Measurements from ENCODE around the gene ADORA2A. TPM values are rescaled to one million over a fixed set of nuclear protein-coding genes. Genes with fewer than 3 reads are reported as not detected.

The ADORA2A gene
- total RNA-seq, 2 experiments from 2014 or later: 19.7 to 19.8 TPM

- Mint-ChIP-seq H3K4me1 (peaks cover 50% of the 10 kb centered on the region), H3K27me3 (no peaks in the 10 kb centered on the region), H3K4me3 (no peak overlapping the region), H3K9me3 (no peaks in the 10 kb centered on the region), H3K27ac (no peak overlapping the region), H3K36me3 (ENCODE audit: low read depth) (peaks cover 15% of the 10 kb centered on the region)
- CTCF ChIA-PET: interaction anchor here (0.8 to 1.3 kb wide), 2 partner anchors 18 to 54 kb away, joined by 3 read pairs; no protein-coding TSS in a partner anchor
- POLR2A ChIA-PET: interaction anchor here (1.7 kb wide), 1 partner anchor 12 kb away, joined by 4 read pairs; no protein-coding TSS in a partner anchor
- DNase-seq: no peak
Measured at GRCh38 chr22:24406322-24407277, 20.8 kb upstream of the ADORA2A start.

GRCh38 chr22:24407278-24407665, 20.1 kb upstream of the ADORA2A start:
- Mint-ChIP-seq H3K27me3 (no peaks in the 10 kb centered on the region), H3K4me1 (peaks cover 44% of the 10 kb centered on the region), H3K27ac (no peak overlapping the region), H3K36me3 (ENCODE audit: low read depth) (peaks cover 14% of the 10 kb centered on the region), H3K9me3 (no peaks in the 10 kb centered on the region), H3K4me3 (no peak overlapping the region)
- no peak for DNase-seq
- ChIA-PET CTCF (no interaction called here), POLR2A (interaction anchor here (1.7 kb wide), 1 partner anchor 11 kb away, joined by 4 read pairs; no protein-coding TSS in a partner anchor)

- Mint-ChIP-seq H3K9me3 (no peaks in the 10 kb centered on the region), H3K27me3 (no peaks in the 10 kb centered on the region), H3K4me1 (peaks cover 38% of the 10 kb centered on the region), H3K36me3 (ENCODE audit: low read depth) (peaks cover 14% of the 10 kb centered on the region), H3K27ac (no peak overlapping the region), H3K4me3 (no peak overlapping the region)
- ChIA-PET CTCF (no interaction called here), POLR2A (interaction anchor here (1.7 kb wide), 1 partner anchor 11 kb away, joined by 4 read pairs; no protein-coding TSS in a partner anchor)
- no peak for DNase-seq
Measured at GRCh38 chr22:24407884-24408283, 19.5 kb upstream of the ADORA2A start.

- Mint-ChIP-seq H3K4me1 (peaks cover 33% of the 10 kb centered on the region), H3K4me3 (no peak overlapping the region), H3K36me3 (ENCODE audit: low read depth) (peaks cover 12% of the 10 kb centered on the region), H3K9me3 (no peaks in the 10 kb centered on the region), H3K27ac (no peak overlapping the region), H3K27me3 (no peaks in the 10 kb centered on the region)
- CTCF ChIA-PET: interaction anchor here (1.6 kb wide), 1 partner anchor 94 kb away, joined by 3 read pairs; no protein-coding TSS in a partner anchor
- DNase-seq: no peak
- POLR2A ChIA-PET: interaction anchor here (1.7 kb wide), 1 partner anchor 10 kb away, joined by 4 read pairs; no protein-coding TSS in a partner anchor
Measured at GRCh38 chr22:24408630-24409029, 18.8 kb upstream of the ADORA2A start.

- ChIA-PET POLR2A (no interaction called here), CTCF (interaction anchor here (1.6 kb wide), 1 partner anchor 93 kb away, joined by 3 read pairs; no protein-coding TSS in a partner anchor)
- peaks cover 33% of the 10 kb centered on the region for H3K4me1 Mint-ChIP-seq
- no peak overlapping the region for H3K27ac Mint-ChIP-seq
- no peak for DNase-seq
- H3K9me3 Mint-ChIP-seq: no peaks in the 10 kb centered on the region
- H3K4me3 Mint-ChIP-seq: no peak overlapping the region
- no peaks in the 10 kb centered on the region for H3K27me3 Mint-ChIP-seq
- peaks cover 9% of the 10 kb centered on the region for H3K36me3 Mint-ChIP-seq (ENCODE audit: low read depth)
Measured at GRCh38 chr22:24409707-24410106, 17.7 kb upstream of the ADORA2A start.

GRCh38 chr22:24410110-24410856, 17.1 kb upstream of the ADORA2A start:
- Mint-ChIP-seq H3K36me3 (ENCODE audit: low read depth) (peaks cover 11% of the 10 kb centered on the region), H3K9me3 (no peaks in the 10 kb centered on the region), H3K27me3 (no peaks in the 10 kb centered on the region), H3K27ac (peak overlapping the region; percentile 48), H3K4me3 (no peak overlapping the region), H3K4me1 (peaks cover 33% of the 10 kb centered on the region)
- ChIA-PET CTCF (interaction anchor here (0.6 to 2.4 kb wide), 3 partner anchors 13 to 92 kb away, joined by 3 to 8 read pairs (median 4); no protein-coding TSS in a partner anchor), POLR2A (interaction anchor here (1.2 kb wide), 1 partner anchor 105 kb away, joined by 3 read pairs; no protein-coding TSS in a partner anchor)
- no peak for DNase-seq

GRCh38 chr22:24411256-24412004, 16.0 kb upstream of the ADORA2A start:
- no peaks in the 10 kb centered on the region for H3K27me3 Mint-ChIP-seq
- ChIA-PET POLR2A (interaction anchor here (0.6 to 1.2 kb wide), 2 partner anchors 25 to 106 kb away, joined by 3 read pairs; no protein-coding TSS in a partner anchor), CTCF (interaction anchor here (2.4 kb wide), 1 partner anchor 12 kb away, joined by 8 read pairs; no protein-coding TSS in a partner anchor)
- DNase-seq: no peak
- no peak overlapping the region for H3K4me3 Mint-ChIP-seq
- peaks cover 32% of the 10 kb centered on the region for H3K4me1 Mint-ChIP-seq
- H3K9me3 Mint-ChIP-seq: no peaks in the 10 kb centered on the region
- H3K36me3 Mint-ChIP-seq (ENCODE audit: low read depth): peaks cover 11% of the 10 kb centered on the region
- no peak overlapping the region for H3K27ac Mint-ChIP-seq

GRCh38 chr22:24412274-24412673, 15.1 kb upstream of the ADORA2A start:
- no peak overlapping the region for H3K27ac Mint-ChIP-seq
- no peaks in the 10 kb centered on the region for H3K27me3 Mint-ChIP-seq
- CTCF ChIA-PET: interaction anchor here (2.4 kb wide), 1 partner anchor 11 kb away, joined by 8 read pairs; no protein-coding TSS in a partner anchor
- POLR2A ChIA-PET: no interaction called here
- H3K9me3 Mint-ChIP-seq: no peaks in the 10 kb centered on the region
- H3K36me3 Mint-ChIP-seq (ENCODE audit: low read depth): peaks cover 11% of the 10 kb centered on the region
- peaks cover 24% of the 10 kb centered on the region for H3K4me1 Mint-ChIP-seq
- H3K4me3 Mint-ChIP-seq: no peak overlapping the region
- no peak for DNase-seq

GRCh38 chr22:24413271-24413670, 14.1 kb upstream of the ADORA2A start:
- Mint-ChIP-seq H3K4me1 (peaks cover 14% of the 10 kb centered on the region), H3K36me3 (ENCODE audit: low read depth) (peaks cover 11% of the 10 kb centered on the region), H3K27me3 (no peaks in the 10 kb centered on the region), H3K4me3 (no peak overlapping the region), H3K9me3 (no peaks in the 10 kb centered on the region), H3K27ac (no peak overlapping the region)
- DNase-seq: no peak
- ChIA-PET POLR2A (no interaction called here), CTCF (no interaction called here)

- ChIA-PET POLR2A (no interaction called here), CTCF (no interaction called here)
- Mint-ChIP-seq H3K27me3 (no peaks in the 10 kb centered on the region), H3K4me1 (peaks cover 14% of the 10 kb centered on the region), H3K36me3 (ENCODE audit: low read depth) (peaks cover 11% of the 10 kb centered on the region), H3K9me3 (no peaks in the 10 kb centered on the region), H3K27ac (no peak overlapping the region), H3K4me3 (no peak overlapping the region)
- no peak for DNase-seq
Measured at GRCh38 chr22:24413736-24414385, 13.5 kb upstream of the ADORA2A start.

GRCh38 chr22:24414523-24414922, 12.9 kb upstream of the ADORA2A start:
- H3K27me3 Mint-ChIP-seq: no peaks in the 10 kb centered on the region
- H3K4me3 Mint-ChIP-seq: no peak overlapping the region
- H3K4me1 Mint-ChIP-seq: peaks cover 11% of the 10 kb centered on the region
- POLR2A ChIA-PET: interaction anchor here (1.3 kb wide), 1 partner anchor 13 kb away, joined by 4 read pairs; the partner anchor contains the start of gene ADORA2A
- H3K27ac Mint-ChIP-seq: no peak overlapping the region
- no peak for DNase-seq
- CTCF ChIA-PET: no interaction called here
- H3K36me3 Mint-ChIP-seq (ENCODE audit: low read depth): peaks cover 11% of the 10 kb centered on the region
- no peaks in the 10 kb centered on the region for H3K9me3 Mint-ChIP-seq

Measured in activated CD4-positive, alpha-beta memory T cell treated with anti-CD3 and anti-CD28 coated beads, Interleukin-2, amount 10 ng/mL, durations not matched to agents 7 days and 5 days (primary cell).